Common myeloid progenitor, CD34-positive (primary cell): ENCODE results near the gene DRD1.

Experiments
- CTCF ChIA-PET: fragments of 350-600 bp; sonication (Branson Sonifier 250); formaldehyde crosslinking; loops from one replicate; lab custom pipeline; 2021; ENCODE audit warnings: antibody characterized with exemption; lab: Charles Lee
- POLR2A ChIA-PET: fragments of 350-600 bp; sonication (Branson Sonifier 250); formaldehyde crosslinking; loops from one replicate; lab custom pipeline; 2021; ENCODE audit warnings: antibody characterized with exemption; lab: Charles Lee
- DNase-seq, 3 donors: peaks; one replicate each; pipeline versions ENCODE4 v3.0.0 to v3.0.0-alpha.2; 2013
- H3K27ac ChIP-seq, 2 experiments: 1 replicate in 1 of 2; 2 replicates in 1 of 2; pipeline ENCODE4 v1.7.0; 2013; ENCODE audit warnings: inconsistent platforms in 2 of 2, low read length in 2 of 2, mild to moderate bottlenecking in 2 of 2, low read depth in 1 of 2, moderate library complexity in 1 of 2; ENCODE audit not compliant: severe bottlenecking in 2 of 2, insufficient read depth in 1 of 2, poor library complexity in 1 of 2
- H3K27me3 ChIP-seq, 5 experiments: replicated peaks in 2 of 5; 1 replicate in 3 of 5; 2 replicates in 2 of 5; pipeline versions ENCODE4 v1.6.1 to v1.7.0; 2013; ENCODE audit warnings: low read length in 4 of 5, mild to moderate bottlenecking in 2 of 5, moderate library complexity in 2 of 5, inconsistent platforms in 1 of 5; ENCODE audit not compliant: insufficient read depth in 5 of 5, control insufficient read depth in 4 of 5
- H3K36me3 ChIP-seq, 4 experiments: 1 replicate in 2 of 4; 2 replicates in 2 of 4; pipeline versions ENCODE4 v1.6.1 to v1.7.0; 2013; ENCODE audit warnings: low read length in 3 of 4, control low read depth in 1 of 4, mild to moderate bottlenecking in 1 of 4; ENCODE audit not compliant: control insufficient read depth in 4 of 4, insufficient read depth in 4 of 4
- H3K4me1 ChIP-seq, 4 experiments: 1 replicate in 3 of 4; 2 replicates in 1 of 4; pipeline versions ENCODE4 v1.6.1 to v1.7.1; 2013; ENCODE audit warnings: low read length in 3 of 4, mild to moderate bottlenecking in 3 of 4, control low read depth in 1 of 4, inconsistent platforms in 1 of 4, moderate library complexity in 1 of 4; ENCODE audit not compliant: control insufficient read depth in 4 of 4, insufficient read depth in 4 of 4; ENCODE audit errors: control extremely low read depth in 1 of 4
- H3K4me3 ChIP-seq, 7 experiments: 1 replicate in 4 of 7; 2 replicates in 3 of 7; pipeline versions ENCODE4 v1.5.1 to v1.7.0; 2013; ENCODE audit warnings: mild to moderate bottlenecking in 7 of 7, low read length in 6 of 7, moderate library complexity in 6 of 7, inconsistent platforms in 2 of 7, low read depth in 2 of 7, control low read depth in 1 of 7; ENCODE audit not compliant: insufficient read depth in 4 of 7, control insufficient read depth in 1 of 7; ENCODE audit errors: extremely low read depth in 1 of 7
- H3K9me3 ChIP-seq, 5 experiments: 1 replicate in 4 of 5; 2 replicates in 1 of 5; pipeline versions ENCODE4 v1.6.1 to v1.7.1; 2013; ENCODE audit warnings: low read length in 4 of 5, mild to moderate bottlenecking in 2 of 5, inconsistent platforms in 1 of 5, low read depth in 1 of 5, moderate library complexity in 1 of 5; ENCODE audit not compliant: control insufficient read depth in 4 of 5, insufficient read depth in 2 of 5; ENCODE audit errors: control extremely low read depth in 1 of 5
- WGBS: methylation state at CpG from one replicate; pipeline ENCODE4 v1.1.5; 2013; ENCODE audit not compliant: insufficient coverage; 5-methylcytosine and 5-hydroxymethylcytosine counted together

Gene DRD1

GRCh38 chr5:175485631-175486030, 41.6 kb upstream of the DRD1 start:
- no peaks in the 10 kb centered on the region for H3K9me3 ChIP-seq
- 100% methylated on average over 2 of the region's 6 CpGs for WGBS
- H3K4me1 ChIP-seq: peaks cover 4 to 20% (median 11%) of the 10 kb centered on the region in 4 experiments
- DNase-seq: no peak
- no peaks in the 10 kb centered on the region for H3K27me3 ChIP-seq
- ChIA-PET POLR2A (no interaction called here), CTCF (interaction anchor here (3.1 kb wide), 1 partner anchor 20 kb away, joined by 9 read pairs; no protein-coding TSS in a partner anchor)
- H3K4me3 ChIP-seq: no peak overlapping the region
- H3K36me3 ChIP-seq: peaks cover 0 to 63% (median 20%) of the 10 kb centered on the region in 4 experiments
- no peak overlapping the region for H3K27ac ChIP-seq

GRCh38 chr5:175484829-175485228, 40.8 kb upstream of the DRD1 start:
- no peak overlapping the region for H3K27ac ChIP-seq
- ChIA-PET CTCF (no interaction called here), POLR2A (no interaction called here)
- H3K4me3 ChIP-seq: no peak overlapping the region
- 100% methylated on average over 4 of the region's 4 CpGs for WGBS
- H3K36me3 ChIP-seq: peaks cover 0 to 65% (median 20%) of the 10 kb centered on the region in 4 experiments
- peaks cover 8 to 20% (median 11%) of the 10 kb centered on the region in 4 experiments for H3K4me1 ChIP-seq
- no peaks in the 10 kb centered on the region for H3K9me3 ChIP-seq
- no peak for DNase-seq
- H3K27me3 ChIP-seq: no peaks in the 10 kb centered on the region

GRCh38 chr5:175484322-175484721, 40.3 kb upstream of the DRD1 start:
- Histone ChIP-seq H3K4me1 (peaks cover 12 to 20% (median 14%) of the 10 kb centered on the region in 4 experiments), H3K4me3 (no peak overlapping the region), H3K27me3 (no peaks in the 10 kb centered on the region), H3K9me3 (no peaks in the 10 kb centered on the region), H3K36me3 (peaks cover 0 to 65% (median 20%) of the 10 kb centered on the region in 4 experiments), H3K27ac (no peak overlapping the region)
- ChIA-PET POLR2A (no interaction called here), CTCF (no interaction called here)
- DNase-seq: no peak
- WGBS: 99% methylated on average over 21 of the region's 26 CpGs

- H3K4me1 ChIP-seq: peaks cover 15 to 25% (median 19%) of the 10 kb centered on the region in 4 experiments
- ChIA-PET POLR2A (no interaction called here), CTCF (no interaction called here)
- no peak for DNase-seq
- no peaks in the 10 kb centered on the region for H3K9me3 ChIP-seq
- H3K4me3 ChIP-seq: no peak overlapping the region
- 93% methylated on average over 7 of the region's 8 CpGs for WGBS
- H3K27ac ChIP-seq: no peak overlapping the region
- peaks cover 0 to 60% (median 19%) of the 10 kb centered on the region in 4 experiments for H3K36me3 ChIP-seq
- H3K27me3 ChIP-seq: no peaks in the 10 kb centered on the region
Measured at GRCh38 chr5:175483337-175483736, 39.4 kb upstream of the DRD1 start.

GRCh38 chr5:175479125-175479881, 35.3 kb upstream of the DRD1 start:
- peaks cover 2 to 7% (median 3%) of the 10 kb centered on the region in 5 experiments for H3K27me3 ChIP-seq
- peaks cover 0 to 32% (median 9%) of the 10 kb centered on the region in 4 experiments for H3K36me3 ChIP-seq
- CTCF ChIA-PET: no interaction called here
- WGBS: 39% methylated on average over 13 of the region's 13 CpGs
- POLR2A ChIA-PET: no interaction called here
- DNase-seq: no peak
- H3K4me3 ChIP-seq: peak overlapping the region; percentile 52 to 89 (median 86)
- no peaks in the 10 kb centered on the region for H3K9me3 ChIP-seq
- peaks cover 15 to 29% (median 24%) of the 10 kb centered on the region in 4 experiments for H3K4me1 ChIP-seq
- peak overlapping the region; percentile 42 to 80 for H3K27ac ChIP-seq

DNA sequence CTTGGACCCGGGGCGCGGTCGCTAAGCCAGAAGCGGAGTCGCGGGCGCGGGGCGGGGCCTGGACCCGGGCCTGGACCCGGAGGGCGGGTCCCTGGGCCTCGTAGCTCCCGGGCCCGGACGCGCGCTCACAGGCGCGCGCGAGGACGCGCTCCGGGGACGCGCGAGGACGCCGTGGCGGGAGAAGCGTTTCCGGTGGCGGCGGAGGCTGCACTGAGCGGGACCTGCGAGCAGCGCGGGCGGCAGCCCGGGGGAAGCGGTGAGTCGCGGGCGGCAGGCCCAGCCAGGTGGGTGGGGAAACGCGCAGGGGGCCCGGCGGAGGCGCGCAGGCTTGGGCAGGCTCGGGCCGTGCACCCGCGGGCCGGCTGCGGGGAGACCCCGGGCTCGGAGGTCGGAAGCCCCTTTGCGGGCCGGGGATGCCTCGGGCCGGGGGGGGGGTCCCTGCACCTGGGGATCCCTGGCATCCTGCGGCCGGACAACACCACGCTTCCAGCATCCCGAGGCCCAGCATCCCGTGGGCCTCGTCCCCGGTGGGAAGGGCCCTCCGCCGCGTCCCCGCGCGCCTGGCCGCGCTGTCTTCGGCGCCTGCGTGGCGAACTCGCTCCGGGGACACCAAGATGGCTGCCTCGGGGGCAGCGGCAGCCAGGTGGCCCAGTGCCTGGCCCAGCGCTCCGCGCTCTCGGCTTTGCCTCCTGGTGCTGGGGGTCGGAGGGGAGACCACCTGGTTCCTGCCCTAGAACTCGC, 34.6 kb upstream of the DRD1 start, which contains the start of gene SFXN1:
Gene SFXN1 (plus strand): TSS at position 177 of the 741 bp plus-strand sequence. CDS start 13,544 bp downstream, outside the sequence.
- under 1% methylated on average over 88 of the region's 94 CpGs for WGBS

More for the DNA sequence above, 34.6 kb upstream of the DRD1 start, which contains the start of gene SFXN1:
- Histone ChIP-seq H3K4me1 (peaks cover 15 to 29% (median 24%) of the 10 kb centered on the region in 4 experiments), H3K4me3 (peak within 1 kb of the TSS; percentile 52 to 89 (median 86)), H3K9me3 (no peaks in the 10 kb centered on the region), H3K27ac (peak within 1 kb of the TSS; percentile 42 to 80), H3K27me3 (peaks cover 2 to 7% (median 4%) of the 10 kb centered on the region in 5 experiments), H3K36me3 (peaks cover 0 to 25% (median 3%) of the 10 kb centered on the region in 4 experiments)
- DNase-seq: peak; percentile 44 to 70 (median 59)
- ChIA-PET CTCF (no interaction called here), POLR2A (no interaction called here)
